GM12864 (cell line): ENCODE results near the gene MRPL16.

Experiments
- DNase-seq: peaks from one replicate; pipeline ENCODE4 v3.0.0-alpha.2; 2011; ENCODE audit warnings: low read depth
- H3K4me3 ChIP-seq: 2 replicates; pipeline ENCODE4 v1.5.1; 2011; ENCODE audit warnings: mild to moderate bottlenecking, low read depth, low read length, control low read depth
- CTCF ChIP-seq: IDR thresholded peaks from 2 replicates; pipeline ENCODE4 v1.5.1; 2011; ENCODE audit warnings: low read depth, mild to moderate bottlenecking, moderate library complexity, low read length, control low read depth, inconsistent platforms; ENCODE audit errors: missing control alignments

The MRPL16 gene

GRCh38 chr11:59847626-59848025 is 37.0 kb upstream of the MRPL16 start:
- no peak overlapping the region for H3K4me3 ChIP-seq
- TF ChIP-seq CTCF = no peak
- no peak for DNase-seq

GRCh38 chr11:59846556-59846955 is 36.0 kb upstream of the MRPL16 start:
- no peak for DNase-seq
- no peak overlapping the region for H3K4me3 ChIP-seq
- no peak for TF ChIP-seq CTCF

- DNase-seq = no peak
- TF ChIP-seq CTCF = no peak
- H3K4me3 ChIP-seq = no peak within 1 kb of the TSS
Measured at GRCh38 chr11:59845399-59845798, 34.8 kb upstream of the MRPL16 start, which contains the start of gene CBLIF. TSS of gene CBLIF (minus strand) at chr11:59845499. CDS start at chr11:59845453, 46 bp downstream.

GRCh38 chr11:59842316-59842715 is 31.7 kb upstream of the MRPL16 start:
- TF ChIP-seq CTCF = no peak
- H3K4me3 ChIP-seq = no peak overlapping the region
- no peak for DNase-seq

- no peak for TF ChIP-seq CTCF
Measured at GRCh38 chr11:59841514-59841913, 30.9 kb upstream of the MRPL16 start.

GRCh38 chr11:59839615-59840014 is 29.0 kb upstream of the MRPL16 start:
- no peak overlapping the region for H3K4me3 ChIP-seq
- TF ChIP-seq CTCF = no peak
- no peak for DNase-seq

More at GRCh38 chr11:59841514-59841913, 30.9 kb upstream of the MRPL16 start:
- H3K4me3 ChIP-seq = no peak overlapping the region
- DNase-seq = no peak

GRCh38 chr11:59833602-59834001 is 23.0 kb upstream of the MRPL16 start:
- no peak for DNase-seq
- TF ChIP-seq CTCF = no peak
- no peak overlapping the region for H3K4me3 ChIP-seq
